GM21528 (cell line): ENCODE results near the gene CAST.

Experiments used
- ATAC-seq: cut with Tn5 transposase; IDR thresholded peaks from one replicate; pipeline ENCODE4 v1.9.1; 2021; ENCODE audit warnings: mild to moderate bottlenecking, moderate library complexity; ENCODE audit not compliant: unreplicated experiment, low FRiP score

CAST gene

GRCh38 chr5:96708600-96708999, 46.4 kb downstream of the CAST start:
- ATAC-seq = no peak

GRCh38 chr5:96709152-96709821, 47.1 kb downstream of the CAST start:
- no peak for ATAC-seq

- no peak for ATAC-seq
Measured at GRCh38 chr5:96712100-96712746, 50.0 kb downstream of the CAST start.

- no peak for ATAC-seq
Measured at GRCh38 chr5:96714450-96714849, 52.3 kb downstream of the CAST start.

- ATAC-seq = no peak
Measured at GRCh38 chr5:96714951-96715451, 52.8 kb downstream of the CAST start.

GRCh38 chr5:96716007-96716406, 53.8 kb downstream of the CAST start:
- no peak for ATAC-seq

- ATAC-seq = no peak
Measured at GRCh38 chr5:96716716-96717115, 54.5 kb downstream of the CAST start.

GRCh38 chr5:96717874-96718273, 55.7 kb downstream of the CAST start:
- no peak for ATAC-seq

GRCh38 chr5:96718635-96719077, 56.5 kb downstream of the CAST start:
- ATAC-seq = no peak

- ATAC-seq = no peak
Measured at GRCh38 chr5:96720408-96720807, 58.2 kb downstream of the CAST start.

GRCh38 chr5:96721351-96721977, 59.3 kb downstream of the CAST start:
- ATAC-seq = no peak

GRCh38 chr5:96725257-96725656, 63.1 kb downstream of the CAST start:
- no peak for ATAC-seq

GRCh38 chr5:96726802-96727201, 64.6 kb downstream of the CAST start:
- ATAC-seq = no peak

- ATAC-seq = no peak
Measured at GRCh38 chr5:96729156-96729555, 67.0 kb downstream of the CAST start.

- ATAC-seq = no peak
Measured at GRCh38 chr5:96730586-96730985, 68.4 kb downstream of the CAST start.

GRCh38 chr5:96733771-96734500, 71.8 kb downstream of the CAST start:
- ATAC-seq = no peak

- ATAC-seq = no peak
Measured at GRCh38 chr5:96734871-96735325, 72.7 kb downstream of the CAST start.

GRCh38 chr5:96736937-96737336, 74.8 kb downstream of the CAST start:
- no peak for ATAC-seq

GRCh38 chr5:96741106-96741505, 78.9 kb downstream of the CAST start:
- no peak for ATAC-seq

GRCh38 chr5:96741891-96742309, 79.7 kb downstream of the CAST start:
- ATAC-seq = no peak

- ATAC-seq = no peak
Measured at GRCh38 chr5:96742538-96742937, 80.4 kb downstream of the CAST start.
